Pulmonary artery endothelial cell (primary cell): ENCODE measurements around the gene WBP1L. TPM values are rescaled to one million over a fixed set of nuclear protein-coding genes. Genes with fewer than 3 reads are reported as not detected.
A peak's percentile ranks its signal among the peaks of the same experiment; 100 is the strongest.
"Not testable (repeated sequence)": the region's sequence is repeated elsewhere in the genome, so short reads cannot be mapped to it uniquely, and the experiment has no call there.

Source experiments
- DNase-seq: peaks from one replicate; pipeline ENCODE4 v3.0.0-alpha.2; 2011; ENCODE audit warnings: low read depth, low spot score
- total RNA-seq: library from RNA; depleted of rRNA; stranded (reverse); fragments of >200 nt; gene quantifications from 2 replicates; pipeline ENCODE4 v1.2.3, GENCODE V29; 2014

Gene WBP1L
- total RNA-seq, 1 donor from 2014 or later: 46.8 TPM

DNA sequence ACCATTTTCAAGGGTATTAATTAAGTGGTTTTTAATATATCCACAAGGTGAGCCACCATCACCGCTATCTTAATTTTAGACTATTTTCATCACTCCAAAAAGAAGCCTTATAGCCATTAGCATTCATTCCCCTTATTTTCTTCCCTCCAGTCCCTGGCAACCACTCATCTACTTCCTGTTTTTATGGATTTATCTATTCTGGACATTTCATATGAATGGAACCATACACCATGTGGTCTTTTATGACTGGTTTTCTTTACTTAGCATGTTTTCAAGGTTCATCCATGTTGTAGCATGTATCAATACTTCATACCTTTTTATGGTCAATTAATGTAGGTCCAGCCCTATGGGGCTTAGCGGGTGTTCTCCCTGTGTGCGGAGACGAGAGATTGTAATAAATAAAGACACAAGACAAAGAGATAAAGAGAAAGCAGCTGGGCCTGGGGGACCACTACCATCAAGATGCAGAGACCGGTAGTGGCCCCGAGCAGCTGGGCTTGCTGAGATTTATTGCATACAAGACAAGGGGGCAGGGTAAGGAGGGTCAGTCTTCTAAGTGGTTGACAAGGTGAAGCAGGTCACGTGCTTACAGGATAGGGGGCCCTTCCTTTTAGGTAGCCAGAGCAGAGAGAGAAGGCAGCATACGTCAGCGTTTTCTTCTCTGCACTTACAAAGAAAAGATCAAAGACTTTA is 14.6 kb downstream of the WBP1L start:
- no peak for DNase-seq

DNA sequence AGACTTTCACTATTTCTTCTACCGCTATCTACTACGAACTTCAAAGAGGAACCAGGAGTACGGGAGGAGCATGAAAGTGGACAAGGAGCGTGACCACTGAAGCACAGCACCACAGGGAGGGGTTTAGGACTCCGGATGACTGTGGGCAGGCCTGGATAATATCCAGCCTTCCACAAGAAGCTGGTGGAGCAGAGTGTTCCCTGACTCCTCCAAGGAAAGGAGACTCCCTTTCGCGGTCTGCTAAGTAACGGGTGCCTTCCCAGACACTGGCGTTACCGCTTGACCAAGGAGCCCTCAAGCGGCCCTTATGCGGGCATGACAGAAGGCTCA is 15.2 kb downstream of the WBP1L start:
- DNase-seq: not testable (repeated sequence)

DNA sequence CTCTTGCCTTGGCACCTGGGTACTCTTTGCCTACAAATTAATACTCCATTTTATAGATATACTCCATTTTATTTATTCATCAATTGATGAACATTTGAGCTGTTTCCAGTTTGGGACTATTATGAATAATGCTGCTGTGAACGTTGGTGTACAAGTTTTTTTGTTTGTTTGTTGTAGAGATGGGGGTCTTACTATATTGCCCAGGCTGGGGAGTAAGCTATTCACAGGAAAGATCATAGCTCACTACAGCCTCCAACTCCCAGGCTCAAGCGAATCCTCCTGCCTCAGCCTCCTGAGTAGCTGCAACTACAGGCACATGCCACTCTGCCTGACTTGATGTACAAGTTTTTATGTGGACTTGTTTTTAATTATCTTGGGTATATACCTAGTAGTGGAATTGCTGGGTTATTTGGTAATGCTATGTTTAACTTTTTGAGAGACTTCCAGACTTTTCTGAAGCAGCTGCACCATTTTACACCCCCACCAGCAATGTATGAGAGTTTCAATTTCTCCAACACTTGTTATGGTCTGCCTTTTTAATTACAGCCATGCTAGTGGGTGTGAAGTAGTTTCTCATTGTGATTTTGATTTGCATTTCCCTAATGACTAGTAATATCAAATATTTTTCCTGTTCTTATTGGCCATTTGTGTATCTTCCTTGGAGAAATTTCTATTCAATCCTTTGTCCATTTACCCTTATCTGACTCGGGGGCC is 15.9 kb downstream of the WBP1L start:
- DNase-seq: no peak

DNA sequence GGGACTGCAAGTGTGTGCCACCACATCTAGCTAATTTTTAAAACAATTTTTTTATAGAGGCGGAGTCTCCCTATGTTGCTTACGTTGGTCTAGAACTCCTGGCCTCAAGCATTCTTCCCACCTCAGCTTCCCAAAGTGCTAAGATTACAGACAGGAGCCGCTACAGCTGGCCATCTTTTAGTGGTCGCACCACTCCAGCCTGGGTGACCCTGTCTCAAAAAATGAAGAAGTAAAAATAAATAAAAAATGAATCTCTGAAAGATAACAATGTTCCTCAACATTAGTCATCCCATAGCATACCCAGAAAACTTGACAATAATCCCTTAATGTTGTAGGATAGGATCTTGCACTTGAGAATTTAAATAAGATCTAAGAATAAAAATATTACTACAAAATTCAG is 18.2 kb downstream of the WBP1L start:
- DNase-seq: no peak

DNA sequence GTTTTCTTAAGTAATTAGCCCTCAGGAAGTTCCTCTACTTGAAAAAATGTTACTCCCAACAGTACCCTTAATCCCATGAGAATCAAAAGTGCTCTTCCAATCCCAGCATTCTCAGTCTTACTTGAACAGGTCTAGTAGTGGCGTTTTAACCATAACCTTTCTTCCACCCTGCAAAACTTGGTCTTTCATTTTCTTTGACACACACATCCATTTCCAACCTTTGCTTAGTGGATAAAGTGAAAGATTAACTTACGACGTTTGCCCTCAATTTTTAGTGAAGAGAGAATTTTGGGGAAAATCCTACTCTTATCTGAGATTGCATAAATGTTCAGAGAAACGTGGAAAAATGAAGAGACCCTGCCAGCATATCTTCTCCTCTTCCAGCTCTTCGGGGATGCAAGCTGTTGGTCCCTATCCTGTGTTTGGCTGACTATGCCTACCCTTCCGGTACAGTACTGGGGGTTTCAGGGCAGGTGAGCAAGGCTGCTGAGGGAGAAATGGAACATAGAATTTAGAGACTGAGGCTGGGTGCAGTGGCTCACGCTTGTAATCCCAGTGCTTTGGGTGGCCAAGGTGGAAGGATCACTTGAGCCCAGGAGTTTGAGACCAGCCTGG is 18.8 kb downstream of the WBP1L start:
- DNase-seq: no peak

DNA sequence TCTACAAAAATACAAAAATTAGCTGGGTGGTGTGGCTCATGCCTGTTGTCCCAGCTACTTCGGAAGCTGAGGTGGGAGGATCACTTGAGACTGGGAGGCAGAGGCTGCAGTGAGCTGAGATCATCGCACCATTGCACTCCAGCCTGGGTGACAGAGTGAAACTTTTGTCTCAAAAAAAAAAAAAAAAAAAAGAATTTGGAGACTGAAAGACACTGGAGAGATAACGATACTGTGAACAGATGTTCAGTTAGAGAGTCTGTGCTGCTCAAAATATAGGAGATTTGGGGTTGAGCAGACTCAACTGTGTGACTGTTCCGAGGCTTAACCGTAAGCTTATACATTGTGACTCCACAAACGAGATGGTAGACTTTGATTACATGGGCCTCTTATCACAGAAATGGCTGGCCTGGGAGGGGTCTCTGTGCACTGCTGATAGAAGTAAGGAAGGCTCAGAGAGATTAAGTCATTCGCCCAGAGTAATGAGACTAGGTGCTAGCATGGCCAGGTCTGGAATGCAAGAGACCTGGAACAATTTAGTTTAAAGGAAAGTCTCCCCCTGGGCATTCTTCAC is 19.4 kb downstream of the WBP1L start:
- no peak for DNase-seq

DNA sequence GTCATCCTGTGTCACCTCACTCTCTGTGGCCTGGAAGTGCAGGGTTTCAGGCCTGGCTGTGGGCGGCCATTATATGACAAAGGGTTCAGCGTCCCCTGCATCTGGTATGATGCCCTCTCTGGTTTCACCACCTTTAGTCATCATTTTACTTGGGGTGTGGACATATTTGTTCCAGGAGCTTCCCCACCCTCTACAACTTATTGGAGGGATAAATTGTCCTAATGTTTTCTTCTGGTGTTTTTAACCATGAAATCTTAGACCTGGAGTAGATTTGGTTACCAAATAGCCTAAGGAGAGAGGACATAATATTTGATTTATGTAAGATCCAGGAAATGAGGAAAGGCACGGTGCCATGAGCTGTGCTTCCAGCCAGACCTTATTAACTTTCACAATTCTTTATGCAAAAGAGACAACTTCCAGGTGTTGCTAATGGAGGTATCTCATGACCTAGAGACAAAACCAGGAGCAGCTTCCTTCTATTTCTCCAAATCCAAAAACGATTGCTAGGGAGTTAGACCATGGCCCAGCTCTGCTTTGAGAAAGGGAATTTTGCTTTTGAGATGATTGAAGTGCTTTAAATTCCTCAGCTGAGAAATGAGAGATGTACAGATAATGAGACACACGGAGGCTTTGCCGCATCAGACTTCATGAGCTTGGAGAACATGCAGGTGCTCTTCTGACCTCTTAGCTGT is 20.9 kb downstream of the WBP1L start:
- DNase-seq: no peak

DNA sequence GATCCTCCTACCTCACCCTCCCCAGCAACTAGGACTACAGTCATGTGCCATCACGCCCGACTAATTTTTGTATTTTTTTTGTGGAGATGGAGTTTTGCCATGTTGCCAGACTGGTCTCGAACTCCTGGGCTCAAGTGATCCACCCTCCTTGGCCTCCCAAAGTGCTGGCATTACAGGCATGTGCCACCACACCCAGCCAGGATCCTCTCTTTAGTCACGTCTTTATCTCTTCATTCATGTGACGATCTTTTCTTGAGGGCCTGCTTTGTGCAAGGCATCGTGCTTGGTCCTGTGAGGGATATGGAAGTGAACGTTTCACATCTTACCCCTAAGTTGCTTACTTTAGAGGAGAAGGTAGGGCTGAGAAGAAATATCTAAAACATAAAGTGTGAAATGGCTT is 21.6 kb downstream of the WBP1L start:
- no peak for DNase-seq

DNA sequence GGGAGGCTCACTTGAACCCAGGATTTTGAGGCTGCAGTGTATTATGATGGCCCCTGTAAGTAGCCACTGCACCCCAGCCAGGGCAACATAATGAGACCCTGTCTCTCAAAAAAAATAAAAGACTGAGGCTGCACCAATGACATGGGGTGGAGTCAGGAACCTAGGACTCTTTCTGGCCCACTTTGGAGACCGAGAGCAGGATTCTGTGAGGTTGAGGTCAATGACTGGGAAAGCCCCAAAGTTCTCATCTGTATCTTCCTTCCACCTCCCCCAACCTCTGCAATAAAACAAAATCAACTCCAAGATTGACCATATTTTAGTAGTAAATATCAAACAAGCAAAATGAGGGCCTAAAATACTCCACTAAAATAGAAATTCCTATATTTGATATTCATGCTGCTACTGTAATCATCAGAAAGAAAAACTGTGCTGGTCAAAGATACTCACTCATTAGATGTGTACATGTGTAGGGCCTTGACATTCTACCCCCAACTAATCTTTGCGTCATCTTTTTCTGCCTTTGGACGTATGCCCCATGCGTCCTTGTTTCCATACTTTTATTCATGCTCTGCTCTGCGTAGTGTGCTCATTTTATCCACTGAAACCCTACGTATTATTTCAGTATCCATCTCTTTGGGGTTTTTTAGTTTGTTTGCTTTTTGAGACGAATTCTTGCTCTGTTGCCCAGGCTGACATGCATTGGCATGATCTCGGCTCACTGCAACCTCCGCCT is 23.8 kb downstream of the WBP1L start:
- no peak for DNase-seq

DNA sequence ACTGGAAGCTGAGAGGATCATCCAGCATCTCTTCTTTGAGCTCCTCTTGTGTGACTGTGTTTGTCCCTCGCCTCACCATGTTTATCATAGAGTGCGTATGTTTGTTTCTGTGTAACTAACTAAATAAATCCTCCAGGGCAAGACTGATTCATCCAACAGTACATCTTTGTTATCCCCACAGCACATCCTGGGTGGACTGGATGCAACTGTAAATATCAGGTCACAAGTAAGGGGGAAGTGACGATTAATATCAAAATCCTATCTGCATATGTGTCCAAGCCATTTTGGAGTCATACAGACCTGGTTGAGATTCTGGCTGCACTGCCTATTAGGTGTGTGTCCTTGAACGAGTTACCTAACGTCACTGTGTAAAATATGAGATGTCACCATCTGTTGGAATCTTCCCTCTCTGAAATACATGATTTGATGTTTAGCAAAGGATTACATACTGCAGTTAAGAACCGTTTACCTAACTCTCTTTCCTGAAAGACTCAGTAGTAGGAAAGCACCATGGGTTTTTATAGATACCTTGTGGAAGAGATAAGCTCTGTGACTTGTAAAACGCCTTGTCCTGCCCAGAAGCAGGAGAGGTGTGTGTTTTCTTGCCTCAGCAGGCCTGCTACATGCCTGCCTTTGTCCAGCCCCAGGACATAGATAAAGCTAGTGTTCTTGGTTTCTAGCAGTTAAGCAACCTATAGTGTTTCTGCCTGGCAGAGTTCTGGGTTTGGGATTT is 25.8 kb downstream of the WBP1L start:
- DNase-seq: no peak

DNA sequence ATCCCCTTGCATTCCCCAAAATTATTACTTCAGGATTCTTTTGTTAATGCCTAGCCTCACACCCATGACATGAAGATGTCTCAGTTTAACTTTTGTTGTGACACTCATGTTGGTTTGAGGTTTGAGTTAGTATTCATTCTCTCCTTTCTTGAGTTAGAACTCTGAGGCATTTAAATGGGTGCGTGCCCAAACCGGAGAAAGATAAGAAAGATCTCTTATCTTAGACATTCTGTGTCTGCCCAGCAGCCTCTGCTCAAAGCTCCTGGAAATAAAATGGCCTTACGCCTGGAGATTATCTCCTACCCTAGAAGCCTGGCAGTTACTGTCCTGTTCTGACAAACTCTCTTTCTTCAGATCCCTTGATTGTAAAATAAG is 26.3 kb downstream of the WBP1L start:
- DNase-seq: no peak

DNA sequence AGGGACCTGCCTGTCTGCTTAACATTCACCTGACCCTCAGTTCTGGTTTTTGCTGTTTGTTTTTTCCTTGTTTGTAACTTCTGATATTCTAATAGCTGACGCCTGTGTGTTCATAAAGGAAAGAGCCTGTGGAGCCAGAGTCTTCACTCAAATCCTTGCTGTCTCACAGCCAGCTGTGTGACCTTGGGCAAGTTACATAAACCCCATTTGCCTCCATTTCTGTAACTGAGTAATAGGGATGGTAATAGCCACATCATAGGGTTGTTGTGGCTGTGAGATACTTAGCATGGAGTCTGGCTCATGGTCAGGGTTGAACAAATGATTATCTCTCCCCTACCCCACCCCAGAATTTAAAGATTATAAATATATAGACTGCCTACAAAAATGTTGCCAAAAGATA is 27.0 kb downstream of the WBP1L start:
- no peak for DNase-seq

DNA sequence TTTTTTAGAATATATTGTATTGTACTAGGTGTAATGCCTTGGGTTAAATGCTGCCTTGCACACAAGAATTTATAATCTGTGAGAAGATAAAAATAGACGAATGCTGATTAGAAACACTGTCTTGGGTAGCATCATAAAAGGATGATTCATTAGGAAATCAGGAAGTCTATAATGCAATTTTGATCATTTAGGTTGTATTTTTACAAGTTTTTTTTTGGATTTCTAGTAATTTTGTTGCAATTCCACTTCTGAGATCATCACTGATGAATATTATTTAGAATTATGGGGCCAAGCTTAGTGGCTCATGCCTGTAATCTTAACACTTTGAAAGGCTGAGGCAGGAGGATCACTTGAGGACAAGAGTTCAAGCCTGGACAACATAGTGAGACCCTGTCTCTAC is 29.6 kb downstream of the WBP1L start:
- no peak for DNase-seq

DNA sequence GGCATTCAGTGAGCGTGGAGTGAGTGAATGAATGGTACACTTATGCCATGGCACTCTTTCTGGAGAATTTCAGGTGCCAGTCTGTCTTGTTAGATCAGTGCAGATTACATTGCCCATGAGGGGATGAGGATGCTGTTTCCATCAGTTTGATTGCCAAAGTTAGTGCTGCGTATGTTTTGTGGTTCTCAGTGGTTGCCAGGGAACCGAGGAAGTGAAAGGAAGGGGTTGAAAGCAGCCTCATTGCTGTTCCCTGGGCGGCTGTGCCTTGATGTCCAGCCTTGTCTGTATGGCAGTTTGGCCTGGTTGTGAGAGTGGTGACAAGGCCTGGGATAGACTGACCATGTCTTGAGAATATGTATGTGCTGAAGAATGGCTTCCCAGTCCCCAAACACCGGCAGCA is 30.2 kb downstream of the WBP1L start:
- DNase-seq: peak; percentile 47

DNA sequence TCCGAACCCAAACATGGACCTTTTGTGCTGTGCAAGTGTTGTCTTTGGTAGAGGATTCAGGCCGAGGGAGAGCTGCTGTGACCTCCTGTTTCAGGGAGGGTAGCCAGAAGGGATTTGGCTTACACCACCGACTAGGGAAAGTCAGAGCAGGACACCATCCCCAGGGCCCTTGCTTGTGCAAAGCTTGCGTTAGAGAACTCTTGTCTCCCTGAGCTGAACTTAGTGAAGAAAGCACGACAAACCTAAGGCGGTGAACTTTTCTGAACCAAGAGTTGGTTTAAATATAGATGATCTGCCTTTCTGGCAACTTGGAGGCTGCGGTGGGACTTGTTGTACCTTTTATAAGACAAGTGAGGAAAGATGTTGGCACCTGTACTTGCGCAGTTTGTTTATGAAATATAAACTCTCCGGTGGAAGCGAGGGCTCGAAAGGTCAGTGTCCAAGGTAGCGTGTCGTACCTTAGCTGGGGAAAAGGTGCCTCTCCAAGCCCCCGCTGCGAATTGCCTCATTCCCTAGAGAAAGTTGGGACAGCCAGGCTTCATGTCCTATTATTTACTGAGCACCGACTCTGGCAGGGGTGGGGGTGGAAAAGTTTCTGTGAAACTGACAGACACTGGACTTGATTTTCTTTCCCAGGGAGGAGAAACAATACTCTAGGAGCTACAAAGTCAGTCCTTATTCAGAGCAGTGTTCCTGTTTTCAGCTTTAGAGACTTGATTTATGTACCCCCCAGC is 31.6 kb downstream of the WBP1L start:
- DNase-seq: no peak

DNA sequence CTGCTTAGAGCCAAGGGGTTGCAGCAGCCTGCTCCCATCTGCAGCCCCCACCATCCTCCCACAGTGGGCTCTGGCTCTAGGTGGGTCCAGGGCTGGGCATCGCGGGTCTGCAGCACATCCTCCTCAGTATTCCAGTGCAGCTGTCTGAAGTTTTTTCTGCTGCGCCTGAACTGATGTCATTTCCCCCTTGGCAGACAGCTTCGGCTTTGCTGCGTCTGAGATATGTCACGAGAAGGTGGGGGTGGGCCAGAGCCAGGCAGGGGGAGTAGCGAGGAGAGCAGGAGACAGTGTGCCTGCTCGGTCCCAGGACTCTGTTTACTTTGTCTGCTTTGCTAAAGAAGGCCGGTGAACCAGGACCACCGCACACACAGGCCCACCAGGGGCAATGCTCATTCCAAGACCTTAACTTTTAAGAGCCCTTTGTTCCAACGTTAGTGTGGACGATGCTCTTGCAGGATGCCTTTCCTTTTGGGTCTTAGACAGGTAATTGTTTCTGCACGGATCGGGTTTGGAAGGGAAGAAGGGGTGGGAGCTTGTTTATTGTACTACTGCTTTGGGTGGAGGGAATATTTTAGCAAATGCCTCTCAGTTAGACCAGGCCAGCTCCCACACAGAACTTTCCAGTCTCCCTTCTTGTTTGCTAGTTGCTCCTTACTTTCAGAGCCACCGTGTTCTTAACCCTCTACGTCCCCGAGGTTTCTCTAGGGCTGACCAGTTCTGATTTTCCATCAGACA is 32.4 kb downstream of the WBP1L start:
- DNase-seq: peak; percentile 88

DNA sequence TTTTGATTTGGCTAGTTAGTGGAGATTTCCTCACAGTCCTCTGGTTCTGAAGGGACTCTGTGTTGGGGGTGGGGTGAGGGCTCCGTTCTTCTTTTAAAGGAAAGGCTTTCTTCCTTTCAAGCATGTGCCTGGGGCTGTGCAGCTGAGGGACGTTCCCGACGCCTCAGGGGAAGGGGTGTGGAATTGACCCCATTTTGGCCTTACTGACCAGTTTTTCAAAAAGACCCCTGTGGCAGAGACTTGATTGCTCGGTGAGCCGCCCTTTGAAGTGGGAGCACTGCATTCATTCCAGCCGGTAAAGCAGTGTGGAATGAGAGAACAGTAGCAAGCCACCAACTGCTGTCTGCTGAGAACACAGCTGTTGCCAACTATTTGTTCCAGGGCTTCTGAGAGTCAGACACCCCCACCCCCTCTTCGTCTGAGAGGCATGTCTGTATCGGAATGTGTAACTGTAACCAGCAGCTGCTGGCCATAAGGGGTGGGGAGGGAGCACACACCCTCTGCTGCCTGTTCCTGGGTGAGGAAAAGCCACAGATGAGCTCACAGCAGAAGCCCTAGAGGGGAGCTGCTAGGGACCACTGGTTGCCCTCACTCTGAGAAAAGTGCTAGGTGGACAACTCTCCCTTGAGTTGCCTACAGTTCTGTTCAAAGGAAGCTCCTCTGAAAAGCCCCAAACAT is 33.2 kb downstream of the WBP1L start:
- peak; percentile 85 for DNase-seq

DNA sequence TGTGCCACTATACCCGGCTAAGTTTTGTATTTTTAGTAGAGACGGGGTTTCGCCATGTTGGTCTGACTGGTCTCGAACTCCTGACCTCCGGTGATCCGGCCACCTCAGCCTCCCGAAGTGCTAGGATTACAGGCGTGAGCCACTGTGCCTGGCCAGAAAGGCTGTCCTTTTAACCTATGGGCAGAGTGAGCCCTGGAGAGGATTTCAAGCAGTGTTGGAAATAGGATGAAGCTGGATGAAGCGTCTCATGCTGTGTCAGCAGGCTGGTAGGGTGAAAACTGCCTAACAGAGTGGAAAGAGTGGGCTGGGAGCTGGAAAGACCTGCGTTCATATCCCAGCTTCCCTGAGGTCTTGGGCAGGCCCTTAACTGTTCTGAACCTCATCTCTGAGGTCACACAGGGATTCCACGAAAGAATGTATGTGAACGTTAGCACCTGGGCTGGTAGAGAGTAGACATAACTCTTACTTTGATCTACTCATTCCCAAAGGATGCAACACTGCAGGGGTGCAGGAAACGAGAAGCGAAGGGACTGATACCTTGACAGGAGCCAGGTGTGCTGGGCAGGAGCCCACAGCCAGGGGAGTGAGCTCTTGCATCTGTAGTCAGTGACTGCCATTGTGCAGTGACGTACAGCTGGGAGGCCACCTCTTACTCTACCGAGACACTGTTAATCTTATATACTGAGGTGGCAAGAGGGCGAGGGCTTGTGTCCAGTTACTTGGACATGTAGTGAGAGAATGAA is 34.1 kb downstream of the WBP1L start:
- no peak for DNase-seq
